Heart right ventricle (tissue), 16 donors: Measurements from ENCODE around the gene GNG12. TPM values are rescaled to one million over a fixed set of nuclear protein-coding genes. Genes with fewer than 3 reads are reported as not detected.

ENCODE experiments used
- ATAC-seq, 8 donors: fragments of 200-7000 bp; cut with Tn5 transposase; one replicate each; pipeline ENCODE4 v1.9.1; 2020; ENCODE audit warnings: mild to moderate bottlenecking in 8 of 8, moderate library complexity in 8 of 8, moderate number of reproducible peaks in 1 of 8
- DNase-seq, 2 donors: peaks; one replicate each; pipeline ENCODE4 v3.0.0-alpha.2; 2020
- H3K27ac ChIP-seq, 10 donors: fragments of 200-600 bp; sonication (generic) in 2 of 10; one replicate each; pipeline versions ENCODE4 v1.5.0 to v1.8.0; 2020 to 2022; ENCODE audit warnings: mild to moderate bottlenecking in 3 of 10
- H3K27me3 ChIP-seq, 7 donors: fragments of 200-600 bp; one replicate each; pipeline ENCODE4 v1.8.0; 2021 to 2022; ENCODE audit warnings: mild to moderate bottlenecking in 2 of 7
- H3K36me3 ChIP-seq, 9 donors: fragments of 200-600 bp; sonication (generic) in 1 of 9; one replicate each; pipeline versions ENCODE4 v1.5.0 to v1.8.0; 2020 to 2022; ENCODE audit warnings: mild to moderate bottlenecking in 2 of 9
- H3K4me1 ChIP-seq, 9 donors: fragments of 200-600 bp; sonication (generic) in 1 of 9; one replicate each; pipeline versions ENCODE4 v1.5.0 to v1.8.0; 2020 to 2022; ENCODE audit warnings: mild to moderate bottlenecking in 4 of 9
- H3K4me3 ChIP-seq, 10 donors: fragments of 200-600 bp; sonication (generic) in 2 of 10; one replicate each; pipeline versions ENCODE4 v1.5.0 to v1.8.0; 2020 to 2022; ENCODE audit warnings: mild to moderate bottlenecking in 7 of 10, moderate library complexity in 2 of 10
- H3K9me3 ChIP-seq, 11 donors: fragments of 200-600 bp in 10 of 11; sonication (generic) in 2 of 11; one replicate each; pipeline versions ENCODE4 v1.5.0 to v1.8.0; 2013 to 2022; ENCODE audit warnings: mild to moderate bottlenecking in 2 of 11, control low read depth in 1 of 11, moderate library complexity in 1 of 11
- CTCF ChIP-seq, 9 donors: fragments of 200-600 bp; sonication (generic) in 2 of 9; IDR thresholded peaks; one replicate each; pipeline versions ENCODE4 v1.5.0 to v1.8.0; 2021 to 2022; ENCODE audit warnings: antibody characterized with exemption in 9 of 9, mild to moderate bottlenecking in 5 of 9, moderate library complexity in 1 of 9
- WGBS, 2 donors: extraction: QIAGEN DNeasy Blood & Tissue Kit; methylation state at CpG; one replicate each; pipeline ENCODE4 v1.1.7; 2013; ENCODE audit warnings: inconsistent platforms in 1 of 2; 5-methylcytosine and 5-hydroxymethylcytosine counted together
- intact Hi-C, 10 donors: fragments of 100-400 bp; cut with DNase I; formaldehyde crosslinking; loops; one replicate each; pipeline versions ENCODE4 v1.11.1 to v1.14.2; 2022
- polyA plus RNA-seq, 2 donors: library from polyadenylated mRNA; stranded (reverse); fragments of 200-250 nt; gene quantifications; one replicate each; pipeline ENCODE4 v1.2.3, GENCODE V29; 2013
- total RNA-seq, 10 donors: library from RNA; stranded (reverse); fragmentation: NEBNext Ultra II Directional in 3 of 10; extraction: Animal tissue kit (Norgen Biotek cat#: 25700) in 3 of 10; gene quantifications; one replicate each; pipeline versions ENCODE4 v1.2.1 to v1.2.4, GENCODE V29; 2021 to 2023
- donor health status: Arrhythmogenic right ventricular cardiomyopathy.
- donor health status: ischemic (EF 13 %, LVEDD 7.1; RV severe dilation, severe dysfunction).
- donor health status: healthy with polysubstance abuse.
- donor health status: DM: no; HTN: yes; CAD: no.
- donor health status: DM: no; HTN: no; CAD: no.
- donor health status: ischemic (EF 25% LVEDD 6.9; RV normal size, moderate dysfunction).
- donor health status: ischemic (EF 25% LVEDD 5.7; RV mildly dilated, moderate dysfunction).
- donor health status: healthy.
- donor health status: DM: yes; HTN: yes; CAD: no.
- donor health status: Ischemic cardiomyopathy.
- donor health status: ischemic (EF 35%, LVEDD 5.7; RV mildly dilated, moderate dysfunction).
- donor health status: nonischemic (EF 11% LVEDD 7.7; RV severe dilation, severe dysfunction).
- donor health status: DM: yes; HTN: yes; CAD: no.
- donor health status: PGD.
- donor health status: ischemic (EF 29% LVEDD 5.4; RV normal size, mild dysfunction).
- donor health status: nonischemic (EF 23%, LVEDD 6.1; RV moderate dilation, normal function).

Gene GNG12
- total and polyA plus RNA-seq, 12 donors = 8.5 to 49.4 (median 34.5) TPM

- peak overlapping the region in 3 of 10 donors; percentile 48 to 65 (median 56) for H3K27ac ChIP-seq
- H3K27me3 ChIP-seq = no peaks in the 10 kb centered on the region
- H3K9me3 ChIP-seq = peaks cover 0 to 8% (median 0%) of the 10 kb centered on the region in 11 donors
- no peak overlapping the region for H3K4me3 ChIP-seq
- H3K4me1 ChIP-seq = peaks cover 0 to 60% (median 35%) of the 10 kb centered on the region in 9 donors
- intact Hi-C loops = no loop called here
- TF ChIP-seq CTCF (IDR thresholded peaks at IDR 0.05) = no peak
- 78 to 82% methylated on average over 17 of the region's 17 CpGs for whole genome bisulfite sequencing, 2 donors
- ATAC-seq = peak in 3 of 8 donors; percentile 13 to 35 (median 20)
- no peak for DNase-seq
- H3K36me3 ChIP-seq = no peaks in the 10 kb centered on the region
Observed at GRCh38 chr1:67815303-67816094, 17.8 kb downstream of the GNG12 start.

- TF ChIP-seq CTCF (IDR thresholded peaks at IDR 0.05) = no peak
- DNase-seq (no peak), ATAC-seq (peak in 3 of 8 donors; percentile 30 to 44 (median 31))
- Histone ChIP-seq H3K9me3 (peaks cover 0 to 8% (median 0%) of the 10 kb centered on the region in 11 donors), H3K4me3 (peak overlapping the region in 1 of 10 donors; percentile 10), H3K27me3 (no peaks in the 10 kb centered on the region), H3K27ac (peak overlapping the region; percentile 7 to 67 (median 44)), H3K36me3 (no peaks in the 10 kb centered on the region), H3K4me1 (peaks cover 0 to 55% (median 35%) of the 10 kb centered on the region in 9 donors)
- 36% methylated on average over 3 of the region's 3 CpGs for WGBS, 2 donors
- intact Hi-C loops = no loop called here
Observed at GRCh38 chr1:67814121-67814772, 19.0 kb downstream of the GNG12 start.

- no peaks in the 10 kb centered on the region for H3K36me3 ChIP-seq
- intact Hi-C loops = loop anchor here in 1 of 10 donors (1.0 kb wide), 1 partner anchor 9 kb away; no protein-coding TSS in a partner anchor
- H3K27ac ChIP-seq = peak overlapping the region in 2 of 10 donors; percentile 14 to 17
- no peak overlapping the region for H3K4me3 ChIP-seq
- peak in 5 of 8 donors; percentile 35 to 81 (median 66) for ATAC-seq
- H3K9me3 ChIP-seq = peaks cover 0 to 20% (median 0%) of the 10 kb centered on the region in 11 donors
- DNase-seq = no peak
- no peaks in the 10 kb centered on the region for H3K27me3 ChIP-seq
- 53 to 58% methylated on average over 2 of the region's 2 CpGs for WGBS, 2 donors
- H3K4me1 ChIP-seq = peaks cover 0 to 58% (median 41%) of the 10 kb centered on the region in 9 donors
- TF ChIP-seq CTCF (IDR thresholded peaks at IDR 0.05) = no peak
Observed at GRCh38 chr1:67812226-67812625, 21.0 kb downstream of the GNG12 start.

- 50 to 56% methylated on average over 1 of the region's 1 CpG for WGBS, 2 donors
- ATAC-seq (peak in 4 of 8 donors; percentile 17 to 50 (median 30)), DNase-seq (no peak)
- Histone ChIP-seq H3K27me3 (no peaks in the 10 kb centered on the region), H3K36me3 (no peaks in the 10 kb centered on the region), H3K4me1 (peaks cover 0 to 58% (median 41%) of the 10 kb centered on the region in 9 donors), H3K9me3 (peaks cover 0 to 20% (median 0%) of the 10 kb centered on the region in 11 donors), H3K27ac (peak overlapping the region in 1 of 10 donors; percentile 34), H3K4me3 (no peak overlapping the region)
- intact Hi-C loops = loop anchor here in 1 of 10 donors (1.0 kb wide), 1 partner anchor 8 kb away; no protein-coding TSS in a partner anchor
- TF ChIP-seq CTCF (IDR thresholded peaks at IDR 0.05) = no peak
Observed at GRCh38 chr1:67811781-67812180, 21.5 kb downstream of the GNG12 start.
